HG03039 (cell line): ENCODE measurements around the gene SPATA31D1.
"Not testable (repeated sequence)": the region's sequence is repeated elsewhere in the genome, so short reads cannot be mapped to it uniquely, and the experiment has no call there.

Experiments
- ATAC-seq: cut with Tn5 transposase; IDR thresholded peaks from one replicate; pipeline ENCODE4 v1.9.1; 2021; ENCODE audit warnings: mild to moderate bottlenecking, moderate library complexity; ENCODE audit not compliant: unreplicated experiment

The SPATA31D1 gene

GRCh38 chr9:81988472-81988871, at the start of gene SPATA31D1:
Gene SPATA31D1, plus strand, starts transcription at chr9:81988772. Its CDS starts 47 bp downstream, at chr9:81988819.
- not testable (repeated sequence) for ATAC-seq

- ATAC-seq = not testable (repeated sequence)
These were observed 45.2 kb upstream of the SPATA31D1 start, which contains the start of gene SPATA31D3 for GRCh38 chr9:81943393-81943792. Gene SPATA31D3, plus strand, starts transcription at chr9:81943500. Its CDS starts 86 bp downstream, at chr9:81943586.

GRCh38 chr9:81948650-81949049, 39.9 kb upstream of the SPATA31D1 start:
- ATAC-seq = not testable (repeated sequence)

GRCh38 chr9:81953096-81953495, 35.5 kb upstream of the SPATA31D1 start:
- ATAC-seq = no peak

- ATAC-seq = no peak
These were observed 32.9 kb upstream of the SPATA31D1 start for GRCh38 chr9:81955625-81956024.

- no peak for ATAC-seq
These were observed 24.1 kb upstream of the SPATA31D1 start for GRCh38 chr9:81964218-81965171.

- ATAC-seq = no peak
These were observed 20.5 kb upstream of the SPATA31D1 start for GRCh38 chr9:81968026-81968425.

GRCh38 chr9:81969971-81970370, 18.6 kb upstream of the SPATA31D1 start:
- ATAC-seq = no peak

GRCh38 chr9:81971727-81972126, 16.8 kb upstream of the SPATA31D1 start:
- no peak for ATAC-seq

GRCh38 chr9:81974764-81975163, 13.8 kb upstream of the SPATA31D1 start:
- ATAC-seq = no peak

- no peak for ATAC-seq
These were observed 12.2 kb upstream of the SPATA31D1 start for GRCh38 chr9:81976351-81976750.

GRCh38 chr9:81979196-81979595, 9.4 kb upstream of the SPATA31D1 start:
- ATAC-seq = no peak

GRCh38 chr9:81980568-81980967, 8.0 kb upstream of the SPATA31D1 start:
- no peak for ATAC-seq

- ATAC-seq = no peak
These were observed 6.7 kb upstream of the SPATA31D1 start for GRCh38 chr9:81981883-81982282.

GRCh38 chr9:81984928-81985327, 3.6 kb upstream of the SPATA31D1 start:
- ATAC-seq = no peak

- no peak for ATAC-seq
These were observed 2.5 kb upstream of the SPATA31D1 start for GRCh38 chr9:81986051-81986450.

- no peak for ATAC-seq
These were observed 1.1 kb downstream of the SPATA31D1 start for GRCh38 chr9:81989700-81990099.

- ATAC-seq = no peak
These were observed 5.1 kb downstream of the SPATA31D1 start for GRCh38 chr9:81993656-81994055.

- ATAC-seq = no peak
These were observed 11.2 kb downstream of the SPATA31D1 start for GRCh38 chr9:81999806-82000205.

- ATAC-seq = no peak
These were observed 22.1 kb downstream of the SPATA31D1 start for GRCh38 chr9:82010711-82011110.

- ATAC-seq = no peak
These were observed 22.6 kb downstream of the SPATA31D1 start for GRCh38 chr9:82011133-82011532.

GRCh38 chr9:82012276-82012675, 23.7 kb downstream of the SPATA31D1 start:
- ATAC-seq = no peak
